Activated CD4-positive, alpha-beta T cell treated with anti-CD3 and anti-CD28 coated beads, Interleukin-2, amount 50 U/mL, for 48 hours (primary cell): ENCODE measurements around the gene SUFU.
"Not testable (repeated sequence)": the region's sequence is repeated elsewhere in the genome, so short reads cannot be mapped to it uniquely, and the experiment has no call there.

Experiments
- DNase-seq, 2 experiments: peaks; one replicate each; pipeline ENCODE4 v3.0.0-alpha.2; 2020

Gene SUFU

DNA sequence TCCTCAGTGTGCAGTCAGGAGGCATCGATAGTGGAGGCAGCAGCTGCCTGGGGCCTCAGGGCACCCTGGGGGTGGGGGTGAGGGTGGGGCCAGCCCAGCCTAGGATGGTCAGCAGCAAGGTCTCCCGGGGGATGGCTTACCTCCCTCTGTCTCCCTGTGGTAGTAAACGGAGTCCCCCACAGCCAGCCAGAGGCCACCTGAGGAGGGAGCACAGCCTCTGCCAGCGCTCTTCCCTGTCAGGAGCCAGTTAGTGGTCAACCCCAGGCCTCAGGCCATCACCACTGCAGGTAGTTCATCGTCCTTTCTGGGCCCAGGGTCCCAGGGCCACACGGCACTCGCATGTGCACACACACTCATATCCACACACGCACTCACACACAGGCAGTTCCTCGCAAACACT, 23.4 kb upstream of the SUFU start:
- DNase-seq: no peak

DNA sequence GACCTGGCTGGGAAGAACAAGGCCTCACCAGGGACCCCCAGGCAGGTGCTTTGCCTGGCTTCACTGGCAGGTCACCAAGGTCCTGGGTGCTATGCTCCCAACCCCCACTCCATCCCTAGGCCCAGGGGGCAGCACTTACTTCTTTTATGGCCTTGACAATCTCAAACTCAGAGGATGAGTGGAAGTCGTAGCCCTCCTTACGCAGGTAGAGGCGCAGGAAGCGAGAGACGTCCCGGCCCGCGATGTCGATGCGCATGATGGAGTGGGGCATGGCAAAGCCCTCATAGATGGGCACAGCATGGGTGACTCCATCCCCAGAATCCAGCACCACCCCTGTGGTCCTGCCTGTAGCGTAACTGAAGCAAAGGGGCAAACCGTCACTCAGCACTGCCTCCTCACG, 19.8 kb upstream of the SUFU start:
- no peak for DNase-seq

DNA sequence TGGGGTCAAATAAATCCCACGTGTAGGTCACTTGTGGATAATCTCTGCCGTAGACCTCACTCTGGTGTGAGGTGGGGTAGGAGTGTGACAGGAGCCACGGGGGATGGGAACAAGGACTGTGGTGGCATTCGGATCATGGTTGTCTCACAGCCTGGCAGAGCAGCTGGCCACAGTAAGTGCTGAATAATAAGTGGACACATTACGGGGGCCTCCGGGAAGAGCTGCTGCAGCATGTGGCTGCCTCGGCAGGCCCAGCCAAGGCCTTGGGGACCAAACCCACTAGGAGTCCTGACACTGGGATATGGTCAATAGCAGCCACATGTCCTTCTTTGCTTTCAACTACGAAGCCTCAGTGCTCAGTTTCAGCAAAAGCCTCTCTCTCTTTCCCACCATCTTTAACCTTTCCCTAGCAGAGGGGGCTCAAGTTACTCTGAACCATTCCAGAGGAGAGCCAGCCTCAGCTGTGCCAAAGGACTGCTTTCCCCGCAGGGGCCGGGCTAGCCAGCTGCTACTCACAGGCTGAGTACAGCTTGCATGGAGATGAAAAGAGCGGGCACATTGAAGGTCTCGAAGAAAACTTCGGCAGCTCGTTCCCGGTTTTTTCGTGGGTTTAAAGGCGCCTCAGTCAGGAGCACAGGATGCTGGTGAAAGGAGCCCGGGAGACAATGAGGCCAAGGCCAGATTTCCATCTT, 18.5 kb upstream of the SUFU start:
- no peak for DNase-seq

DNA sequence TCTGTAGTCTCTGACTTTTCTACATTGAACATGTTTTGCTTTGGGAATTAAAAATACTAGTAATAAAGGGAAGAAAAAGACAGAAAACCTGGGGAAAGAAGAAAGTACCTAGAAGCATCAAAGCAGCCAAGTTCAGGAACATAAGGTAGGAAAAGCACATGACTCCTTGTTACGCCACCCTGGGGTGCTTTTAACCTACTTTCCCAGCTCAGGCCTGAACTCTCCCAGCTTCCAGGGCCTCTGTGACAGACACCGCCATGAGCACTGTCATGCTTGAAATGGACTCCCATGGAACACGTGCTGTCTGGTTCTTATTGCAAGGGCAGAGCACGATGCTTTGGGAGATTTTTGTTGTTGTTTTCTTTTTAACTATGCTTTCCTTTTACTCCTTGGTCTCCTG, 12.6 kb upstream of the SUFU start:
- no peak for DNase-seq

DNA sequence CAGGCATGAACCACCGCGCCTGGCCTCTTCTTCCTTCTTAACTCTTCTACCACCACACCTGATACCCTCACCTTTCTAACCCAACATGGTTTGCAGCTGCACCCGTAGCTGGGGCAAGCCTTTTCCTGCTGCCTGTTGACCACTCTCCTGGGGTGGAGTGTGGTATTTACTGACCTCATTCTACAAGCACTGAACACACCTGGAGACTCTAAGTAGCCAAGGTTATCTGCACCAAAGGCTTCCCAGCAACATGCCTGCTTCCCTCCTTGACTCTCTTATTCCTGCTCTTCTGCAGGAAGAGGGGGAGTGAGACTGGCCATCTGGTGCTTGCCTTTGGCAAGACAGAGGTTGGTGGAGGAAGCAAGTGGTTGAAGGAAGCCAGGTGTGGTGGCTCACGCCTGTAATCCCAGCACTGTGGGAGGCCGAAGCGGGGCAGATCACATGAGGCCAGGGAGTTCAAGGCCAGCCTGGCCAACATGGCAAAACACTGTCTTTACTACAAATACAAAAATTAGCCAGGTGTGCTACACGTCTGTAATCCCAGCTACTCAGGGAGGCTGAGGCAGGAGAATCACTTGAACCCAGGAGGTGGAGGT, 11.3 kb upstream of the SUFU start:
- DNase-seq: no peak

DNA sequence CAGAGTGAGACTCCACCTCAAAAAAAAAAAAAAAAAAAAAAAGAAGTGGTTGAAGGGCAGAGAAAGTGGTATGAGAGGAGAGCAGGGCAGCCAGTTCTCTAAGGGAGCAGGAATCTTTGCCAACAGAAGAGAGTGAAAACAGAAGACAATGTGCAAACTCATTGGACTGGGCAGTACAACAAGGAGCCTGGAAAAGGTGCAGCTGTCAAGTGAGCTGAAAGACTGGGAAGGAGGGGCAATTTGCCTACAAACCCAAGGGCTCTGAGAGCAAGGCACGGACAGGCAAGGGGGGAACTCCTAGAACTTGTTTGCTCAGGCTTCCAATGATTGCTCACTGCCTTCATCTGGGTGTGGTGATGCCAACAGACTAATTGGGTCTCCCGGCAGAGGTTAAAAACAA, 10.8 kb upstream of the SUFU start:
- no peak for DNase-seq

DNA sequence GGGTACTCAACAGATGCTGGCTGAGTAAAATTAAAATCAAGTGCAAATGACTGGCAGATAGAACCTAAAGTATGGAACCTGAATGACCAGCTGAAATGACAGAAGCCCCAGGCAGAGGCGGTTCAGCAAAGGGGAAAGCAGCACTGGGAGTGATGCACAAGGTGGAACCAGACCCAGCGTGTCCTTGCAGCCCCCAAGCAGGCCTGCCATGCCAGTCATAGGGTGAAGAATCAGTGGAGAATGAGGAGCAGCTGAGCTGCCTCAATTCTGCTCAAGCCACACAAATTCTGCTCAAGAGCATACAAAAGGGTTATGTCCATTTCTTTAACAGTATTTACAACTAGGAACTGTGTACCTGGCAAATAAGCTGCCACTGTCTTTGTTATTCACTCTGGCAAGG, 10.0 kb upstream of the SUFU start:
- no peak for DNase-seq

DNA sequence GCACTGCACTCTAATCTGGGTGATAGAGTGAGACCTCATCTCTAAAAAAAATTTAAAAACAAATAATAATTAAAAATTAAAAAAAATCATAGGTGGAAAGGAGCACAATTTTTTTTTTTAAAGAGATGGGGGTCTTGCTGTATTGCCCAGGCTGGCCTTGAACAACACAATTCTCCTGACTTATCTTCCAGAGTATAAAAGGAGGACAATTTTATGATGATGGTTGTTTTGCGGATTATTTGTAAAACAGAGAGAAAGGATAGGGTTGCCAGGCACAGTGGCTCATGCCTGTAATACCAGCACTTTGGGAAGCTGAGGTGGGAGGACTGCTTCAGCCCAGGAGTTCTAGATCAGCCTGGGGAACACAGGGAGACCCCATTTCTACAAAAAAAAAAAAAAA, 6.2 kb upstream of the SUFU start:
- no peak for DNase-seq

DNA sequence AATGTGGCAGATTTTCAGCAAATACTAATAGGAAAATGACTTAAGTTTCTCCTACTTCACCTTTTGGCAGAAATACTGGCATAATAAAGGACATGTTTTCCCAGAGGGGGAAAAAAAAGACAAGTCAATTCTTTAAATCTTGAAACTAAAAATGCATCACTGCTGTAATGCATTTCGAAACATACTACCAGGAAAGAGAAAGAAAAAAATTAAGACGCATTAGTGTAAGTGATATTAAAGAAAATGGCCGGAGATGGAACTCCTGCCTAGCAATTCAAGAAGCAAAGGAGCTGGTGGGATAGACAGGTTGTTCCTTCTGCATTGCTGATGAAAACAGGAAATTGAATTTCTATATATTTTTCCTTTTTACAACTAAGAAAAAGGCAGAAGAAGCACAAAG, 4.4 kb upstream of the SUFU start:
- no peak for DNase-seq

DNA sequence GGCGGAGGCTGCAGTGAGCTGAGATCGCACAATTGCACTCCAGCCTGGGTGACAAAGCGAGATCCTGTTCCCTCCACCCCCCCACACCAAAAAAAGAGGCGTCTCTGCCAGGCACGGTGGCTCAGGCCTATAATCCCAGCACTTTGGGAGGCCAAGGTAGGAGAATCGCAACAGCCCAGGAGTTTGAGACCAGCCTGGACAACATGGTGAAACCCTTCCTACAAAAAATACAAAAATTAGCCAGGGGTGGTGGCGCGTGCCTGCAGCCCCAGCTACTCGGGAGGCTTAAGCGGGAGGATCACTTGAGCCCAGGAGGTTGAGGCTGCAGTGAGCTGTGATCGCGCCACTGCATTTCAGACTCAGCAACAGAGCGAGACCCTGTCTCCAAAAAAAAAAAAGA, 3.1 kb upstream of the SUFU start:
- DNase-seq: not testable (repeated sequence)

DNA sequence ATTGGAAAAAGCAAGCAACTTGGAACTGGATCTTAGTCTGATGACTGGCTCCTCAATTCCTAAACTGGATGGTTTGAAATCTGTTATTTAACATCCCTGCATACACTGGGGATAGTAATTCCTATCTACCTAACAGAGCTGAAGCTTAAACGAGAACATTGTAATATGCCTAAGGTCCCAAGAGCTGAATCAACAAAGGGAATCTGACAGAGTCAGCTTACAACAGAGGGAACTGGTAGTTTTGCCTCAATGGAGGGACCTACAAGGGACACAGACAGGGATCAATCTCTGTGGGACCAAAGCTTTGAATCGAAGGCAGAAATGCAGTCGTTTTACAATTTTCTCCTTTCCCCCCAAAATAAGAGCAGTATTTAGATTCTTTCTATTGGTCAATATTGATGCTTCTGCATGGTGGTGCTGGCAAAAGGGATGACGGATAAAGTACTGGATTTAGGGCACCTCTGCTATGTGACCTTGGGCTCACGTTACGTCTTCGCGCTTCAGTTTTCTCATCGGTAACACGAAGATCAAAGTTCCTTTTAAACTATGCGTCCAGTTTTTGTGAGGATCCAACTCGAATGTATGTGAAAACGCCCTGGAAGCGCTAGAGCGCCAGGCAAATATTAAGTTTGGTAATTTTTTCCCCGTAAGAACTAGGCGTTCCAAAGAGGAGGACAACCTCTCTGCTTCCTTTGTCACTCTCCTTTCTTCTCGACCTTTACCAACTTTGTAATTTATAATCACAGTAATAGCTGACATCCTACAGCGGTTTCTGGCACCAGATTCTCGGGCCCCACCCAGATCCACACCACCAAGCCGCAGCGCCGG, 2.4 kb upstream of the SUFU start:
- no peak for DNase-seq

DNA sequence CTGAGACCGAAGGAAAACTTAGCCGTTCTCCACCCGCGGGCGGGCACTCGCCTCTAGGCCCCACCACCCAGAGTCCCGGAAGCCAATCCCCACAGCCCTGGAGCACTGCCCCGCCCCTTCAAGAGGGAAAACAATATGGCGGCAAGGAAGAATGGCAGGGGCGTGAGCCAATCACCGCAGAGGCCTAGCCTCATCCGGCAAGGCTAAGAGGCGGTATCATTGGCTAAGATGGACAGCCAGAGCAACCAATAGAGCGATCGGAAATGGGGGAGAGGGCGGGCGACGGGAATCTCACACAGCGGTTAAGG, 1.8 kb upstream of the SUFU start:
- peak; percentile 98 to 99 for DNase-seq

DNA sequence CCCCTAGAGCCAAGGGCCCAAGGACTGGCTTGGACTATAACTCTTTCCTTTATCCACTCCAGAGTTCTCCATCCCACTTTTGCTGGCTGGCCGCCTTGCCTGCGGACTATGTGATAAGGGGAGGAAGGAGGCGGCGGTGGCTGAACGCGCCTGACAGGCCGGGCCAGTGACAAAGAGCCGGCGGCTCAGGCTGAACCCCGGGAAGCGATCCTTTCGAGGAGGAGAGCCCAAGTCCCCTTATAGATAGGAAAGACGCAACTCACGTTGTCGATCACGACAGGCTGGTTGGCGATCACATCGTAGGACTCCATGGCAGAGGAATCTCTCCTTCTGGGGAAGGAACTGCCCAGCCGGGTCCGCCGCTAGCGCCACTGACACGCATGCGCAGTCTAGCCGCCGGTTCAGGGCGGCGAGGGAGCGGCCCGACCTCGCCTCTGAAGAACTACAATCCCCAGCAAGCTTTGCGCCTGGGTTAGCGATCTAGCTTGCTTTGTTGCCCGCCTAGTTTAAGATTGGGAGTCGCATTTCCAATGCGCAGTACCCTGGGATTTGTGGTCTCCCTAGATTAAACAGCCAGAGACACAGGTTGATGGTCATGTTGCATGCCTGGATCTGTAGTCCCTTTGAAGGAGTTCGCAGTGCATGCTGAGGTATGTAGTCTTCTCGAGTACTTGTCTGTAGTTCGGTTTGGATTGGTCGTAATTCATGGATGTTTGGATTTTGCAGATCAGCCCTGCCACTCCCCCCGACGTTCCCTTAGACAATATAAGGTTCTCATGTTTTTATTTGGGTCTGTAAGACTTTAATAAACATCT, 1.2 kb upstream of the SUFU start, which contains the start of gene ACTR1A:
ACTR1A (minus strand) TSS at position 376 of the 815 bp plus-strand sequence; CDS start at position 311, 65 bp downstream.
- DNase-seq: peak; percentile 93 to 94

DNA sequence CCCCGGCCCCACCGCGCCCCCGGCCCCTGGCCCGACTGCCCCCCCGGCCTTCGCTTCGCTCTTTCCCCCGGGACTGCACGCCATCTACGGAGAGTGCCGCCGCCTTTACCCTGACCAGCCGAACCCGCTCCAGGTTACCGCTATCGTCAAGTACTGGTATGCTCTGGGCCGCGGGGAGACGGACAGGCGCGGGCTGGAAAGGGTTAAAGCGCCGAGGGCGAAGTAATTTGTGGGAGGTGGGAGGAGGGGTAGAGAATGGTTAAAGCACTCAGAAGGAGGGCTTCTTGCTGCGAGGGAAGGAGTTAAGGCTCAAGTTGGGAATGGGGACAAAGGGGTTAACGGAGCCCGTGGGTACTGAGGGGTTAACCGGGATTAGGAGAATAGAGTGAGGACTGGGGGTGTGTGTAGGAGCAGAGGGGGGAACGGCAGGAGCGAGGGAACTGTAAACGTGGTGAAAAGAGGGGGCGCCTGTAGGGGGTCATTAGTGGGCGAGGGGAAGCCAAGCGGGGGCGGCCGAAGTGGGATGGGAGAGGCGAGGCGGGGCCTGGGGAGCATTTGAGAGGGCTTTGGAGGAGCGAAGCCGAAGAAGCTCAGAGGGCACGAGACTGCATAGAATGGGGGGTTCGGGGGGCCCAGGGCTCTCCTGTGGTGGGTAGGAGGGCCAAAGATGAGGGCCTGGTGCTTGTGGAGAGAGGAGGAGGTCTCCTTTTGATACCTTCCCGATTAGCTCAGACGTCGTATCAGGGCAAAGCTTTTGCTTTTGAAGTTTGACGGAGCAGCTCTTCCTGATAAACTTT, 605 bp downstream of the SUFU start:
- DNase-seq: peak; percentile 34 to 46

DNA sequence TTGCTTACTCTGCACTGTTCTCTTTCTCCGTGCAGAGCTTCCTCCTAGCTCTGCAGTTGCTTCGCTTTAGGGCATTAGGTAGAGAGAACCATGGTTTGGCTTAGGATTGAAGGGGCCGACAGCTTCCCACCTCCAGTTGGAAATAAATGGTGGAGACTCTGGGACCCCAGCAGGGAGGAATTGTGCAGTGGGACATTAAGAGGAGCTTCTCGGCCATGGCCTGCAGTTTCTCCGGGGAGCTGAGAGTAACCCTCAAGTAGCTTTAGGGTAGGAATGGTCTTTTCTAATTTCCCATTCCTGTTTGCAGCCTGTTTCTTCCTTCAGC, 1.2 kb downstream of the SUFU start:
- no peak for DNase-seq

DNA sequence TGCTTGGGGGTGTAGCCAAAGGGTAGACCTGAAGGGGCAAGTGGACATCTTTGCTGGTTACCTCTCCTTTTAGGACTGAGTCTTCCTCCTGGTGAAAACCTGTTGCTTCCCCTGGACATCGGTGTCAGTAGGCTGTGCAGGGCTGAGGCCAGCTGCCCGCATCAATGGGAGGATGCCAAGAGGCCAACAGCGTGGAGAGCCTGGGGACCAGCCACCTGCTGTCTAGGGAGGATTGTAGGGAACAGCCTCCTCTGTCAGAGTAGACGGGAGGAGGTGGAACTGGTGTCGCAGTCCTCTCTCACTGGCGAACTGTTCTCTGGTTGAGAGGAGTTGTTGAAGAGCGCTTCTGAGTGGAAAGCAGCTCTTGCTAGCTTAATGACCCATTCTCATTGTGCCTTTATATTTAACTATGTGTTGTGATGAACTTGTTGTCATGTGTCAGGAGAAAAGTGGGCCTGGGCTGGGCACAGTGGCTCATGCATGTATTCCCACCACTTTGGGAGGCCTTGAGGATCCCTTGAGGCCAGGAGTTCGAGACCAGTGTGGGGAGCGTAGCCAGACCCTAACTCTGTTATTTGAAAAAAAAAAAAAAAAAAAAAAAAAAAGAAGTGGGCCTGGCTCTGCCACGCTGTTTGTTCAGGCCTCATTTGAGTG, 1.8 kb downstream of the SUFU start:
- DNase-seq: no peak

DNA sequence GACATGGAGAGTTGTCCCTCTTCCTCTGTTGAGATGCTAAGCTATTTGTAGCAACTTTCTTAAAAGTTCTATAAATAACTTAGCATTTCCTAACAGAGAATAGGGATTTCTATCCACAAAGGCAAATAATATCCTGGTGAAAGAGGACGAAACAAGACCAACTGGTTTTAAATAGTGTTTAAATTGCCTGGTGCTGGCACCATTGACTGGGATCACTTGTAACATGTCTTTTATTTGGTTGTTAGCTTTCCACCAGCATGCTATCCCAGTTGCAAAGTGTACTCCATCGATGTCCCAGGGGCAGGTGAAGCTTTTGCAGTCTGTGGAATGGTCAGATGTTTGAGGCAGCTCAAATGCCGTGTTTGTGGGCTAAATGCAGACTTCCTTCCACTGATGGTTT, 3.7 kb downstream of the SUFU start:
- DNase-seq: no peak

DNA sequence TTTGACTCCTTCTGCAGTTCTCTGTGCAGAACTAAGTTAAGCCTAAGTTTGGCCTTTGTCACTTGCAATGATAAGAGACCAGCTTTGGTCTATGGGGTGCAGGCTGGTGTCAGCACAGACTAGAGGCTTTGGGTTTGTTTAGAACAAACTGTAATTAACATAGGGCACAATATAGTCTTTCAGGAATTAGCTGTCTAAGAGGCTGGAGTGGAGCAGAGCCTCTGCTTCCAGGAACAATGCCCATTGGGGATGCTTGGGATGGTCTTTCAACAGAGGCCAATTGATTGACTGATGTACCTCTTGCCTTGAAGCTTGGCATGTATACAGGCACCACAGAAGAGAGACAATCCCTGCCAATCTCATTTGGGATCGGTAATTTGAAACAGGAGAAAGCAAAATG, 4.7 kb downstream of the SUFU start:
- DNase-seq: no peak

DNA sequence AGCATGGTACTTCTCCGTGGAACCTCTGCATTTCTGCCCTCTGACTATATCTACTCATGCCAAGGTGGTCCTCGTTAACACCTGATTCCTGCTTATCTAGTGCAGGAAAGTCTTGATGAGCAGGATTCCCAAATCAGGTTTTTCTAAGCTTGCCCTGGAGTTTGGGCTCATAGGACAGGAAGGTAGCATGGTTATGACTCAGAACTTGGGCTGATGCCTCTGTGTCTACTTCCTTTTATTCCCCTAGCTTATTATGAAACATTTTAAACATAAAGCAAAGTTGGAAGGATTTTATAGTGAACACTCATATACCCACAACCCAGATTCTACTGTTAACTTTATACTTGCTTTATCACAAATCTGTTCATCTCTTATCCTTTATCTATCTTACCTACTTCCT, 5.6 kb downstream of the SUFU start:
- DNase-seq: no peak

DNA sequence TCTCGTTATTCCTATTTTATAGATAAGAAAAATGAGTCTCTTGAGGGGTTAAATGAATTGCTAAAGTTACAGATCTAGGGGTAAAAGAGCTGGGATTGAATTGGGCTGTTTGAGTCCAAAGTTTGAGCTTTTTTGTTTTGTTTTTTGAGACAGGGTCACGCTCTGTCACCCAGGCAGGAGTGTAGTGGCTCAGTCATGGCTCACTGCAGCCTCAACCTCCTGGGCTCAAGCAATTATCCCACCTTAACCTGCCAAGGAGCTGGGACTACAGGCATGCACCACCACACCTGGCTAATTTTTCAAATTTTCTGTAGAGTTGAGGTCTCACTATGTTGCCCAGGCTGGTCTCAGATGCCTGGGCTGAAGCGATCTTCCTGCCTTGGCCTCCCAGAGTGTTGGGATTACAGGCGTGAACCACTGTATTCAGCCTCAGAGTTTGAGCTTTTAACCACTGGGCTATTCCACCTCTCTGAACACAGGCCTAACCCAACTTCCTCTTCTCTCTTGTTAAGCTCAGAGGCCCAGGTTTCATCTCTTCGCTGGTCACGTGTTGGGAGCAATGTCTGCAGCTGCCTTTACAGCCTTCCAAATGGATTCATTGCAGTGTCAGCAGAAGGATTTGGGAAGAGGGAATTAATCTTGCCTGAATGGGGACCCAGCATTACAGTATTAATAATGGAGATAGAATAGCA, 8.0 kb downstream of the SUFU start:
- DNase-seq: no peak

DNA sequence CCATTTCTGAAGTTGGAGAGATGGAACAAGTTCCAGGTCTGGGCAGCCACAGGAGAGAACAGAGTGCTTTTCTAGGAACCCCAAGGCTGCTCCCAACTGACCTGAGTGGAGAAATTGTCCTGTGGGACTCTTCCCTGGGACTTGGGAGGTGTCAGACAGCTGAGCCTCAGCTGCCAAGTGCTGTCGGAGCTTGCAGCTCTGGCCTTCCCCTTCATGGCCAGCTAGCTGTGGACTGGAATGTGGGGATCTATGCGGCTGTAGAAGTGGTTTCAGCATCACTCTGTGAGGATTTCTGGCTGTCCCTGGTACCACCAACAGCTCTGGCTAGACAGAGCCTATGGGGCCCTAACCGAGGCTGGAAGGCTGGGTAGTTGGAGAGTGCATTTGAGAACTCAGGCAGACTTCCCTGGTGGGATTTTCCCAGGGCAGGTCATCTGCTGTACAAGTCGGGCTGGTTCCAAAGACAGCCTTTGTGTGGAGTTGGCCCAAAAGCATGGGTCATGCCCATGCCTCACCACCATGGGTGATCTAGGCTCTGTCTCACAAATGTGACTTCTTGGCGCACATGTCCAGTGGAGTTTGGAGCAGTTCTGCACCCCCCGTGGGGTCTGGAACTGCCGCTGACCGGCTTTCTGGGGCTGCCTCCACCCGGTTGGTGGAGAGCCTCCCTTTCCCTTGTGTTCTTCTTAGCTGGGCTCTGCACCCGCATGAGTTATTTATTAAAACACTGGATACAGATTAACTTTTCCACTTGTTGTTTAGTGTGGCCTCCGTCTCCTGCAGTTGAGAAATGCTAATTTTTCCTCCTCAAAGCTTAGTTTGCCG, 10.9 kb downstream of the SUFU start:
- DNase-seq: no peak
